ENCODE results near the gene C16orf54.
"Not testable (repeated sequence)": the region's sequence is repeated elsewhere in the genome, so short reads cannot be mapped to it uniquely, and the experiment has no call there.

C16orf54 gene

GRCh38 chr16:29770250-29770929 is 24.6 kb upstream of the C16orf54 start:
- in situ Hi-C loops (cut with HindIII; ENCODE audit: low sequenced_read_pairs), result no loop called here

GRCh38 chr16:29769507-29769906 is 23.7 kb upstream of the C16orf54 start:
- in situ Hi-C loops (cut with HindIII; ENCODE audit: low sequenced_read_pairs), result no loop called here

GRCh38 chr16:29767062-29767461 is 21.3 kb upstream of the C16orf54 start:
- in situ Hi-C loops (cut with HindIII; ENCODE audit: low sequenced_read_pairs), result no loop called here

GRCh38 chr16:29766571-29766970 is 20.8 kb upstream of the C16orf54 start:
- in situ Hi-C loops (cut with HindIII; ENCODE audit: low sequenced_read_pairs), result no loop called here

GRCh38 chr16:29765167-29766032 is 19.6 kb upstream of the C16orf54 start:
- in situ Hi-C loops (cut with HindIII; ENCODE audit: low sequenced_read_pairs), result no loop called here

- in situ Hi-C loops (cut with HindIII; ENCODE audit: low sequenced_read_pairs), result no loop called here
These were observed 17.5 kb upstream of the C16orf54 start for GRCh38 chr16:29763326-29763725.

- in situ Hi-C loops (cut with HindIII; ENCODE audit: low sequenced_read_pairs), result no loop called here
These were observed 16.1 kb upstream of the C16orf54 start for GRCh38 chr16:29761882-29762281.

- in situ Hi-C loops (cut with HindIII; ENCODE audit: low sequenced_read_pairs), result not testable (repeated sequence)
These were observed 15.5 kb upstream of the C16orf54 start for GRCh38 chr16:29761280-29761651.

GRCh38 chr16:29760567-29761279 is 14.9 kb upstream of the C16orf54 start:
- in situ Hi-C loops (cut with HindIII; ENCODE audit: low sequenced_read_pairs), result no loop called here

- in situ Hi-C loops (cut with HindIII; ENCODE audit: low sequenced_read_pairs), result no loop called here
These were observed 12.2 kb upstream of the C16orf54 start for GRCh38 chr16:29757950-29758466.

- in situ Hi-C loops (cut with HindIII; ENCODE audit: low sequenced_read_pairs), result not testable (repeated sequence)
These were observed 11.3 kb upstream of the C16orf54 start for GRCh38 chr16:29757086-29757485.

GRCh38 chr16:29756654-29757053 is 10.9 kb upstream of the C16orf54 start:
- in situ Hi-C loops (cut with HindIII; ENCODE audit: low sequenced_read_pairs), result no loop called here

- in situ Hi-C loops (cut with HindIII; ENCODE audit: low sequenced_read_pairs), result no loop called here
These were observed 7.7 kb upstream of the C16orf54 start for GRCh38 chr16:29753516-29753915.

GRCh38 chr16:29748760-29749149 is 3.0 kb upstream of the C16orf54 start:
- in situ Hi-C loops (cut with HindIII; ENCODE audit: low sequenced_read_pairs), result not testable (repeated sequence)

- in situ Hi-C loops (cut with HindIII; ENCODE audit: low sequenced_read_pairs), result no loop called here
These were observed 2.4 kb upstream of the C16orf54 start for GRCh38 chr16:29747947-29748759.

GRCh38 chr16:29746518-29746917 is 728 bp upstream of the C16orf54 start:
- in situ Hi-C loops (cut with HindIII; ENCODE audit: low sequenced_read_pairs), result not testable (repeated sequence)

GRCh38 chr16:29745121-29745852 is 503 bp downstream of the C16orf54 start:
- in situ Hi-C loops (cut with HindIII; ENCODE audit: low sequenced_read_pairs), result no loop called here

- in situ Hi-C loops (cut with HindIII; ENCODE audit: low sequenced_read_pairs), result no loop called here
These were observed 1.2 kb downstream of the C16orf54 start for GRCh38 chr16:29744541-29745101.

- in situ Hi-C loops (cut with HindIII; ENCODE audit: low sequenced_read_pairs), result no loop called here
These were observed 1.8 kb downstream of the C16orf54 start for GRCh38 chr16:29743827-29744531.

Data from DLD1 (cell line).